T-helper 22 cell (primary cell): ENCODE results near the gene GRN.
"Not testable (repeated sequence)": the region's sequence is repeated elsewhere in the genome, so short reads cannot be mapped to it uniquely, and the experiment has no call there.

Experiments used
- DNase-seq: peaks from one replicate; pipeline ENCODE4 v3.0.0-alpha.2; 2020; ENCODE audit warnings: low read depth

The GRN gene

DNA sequence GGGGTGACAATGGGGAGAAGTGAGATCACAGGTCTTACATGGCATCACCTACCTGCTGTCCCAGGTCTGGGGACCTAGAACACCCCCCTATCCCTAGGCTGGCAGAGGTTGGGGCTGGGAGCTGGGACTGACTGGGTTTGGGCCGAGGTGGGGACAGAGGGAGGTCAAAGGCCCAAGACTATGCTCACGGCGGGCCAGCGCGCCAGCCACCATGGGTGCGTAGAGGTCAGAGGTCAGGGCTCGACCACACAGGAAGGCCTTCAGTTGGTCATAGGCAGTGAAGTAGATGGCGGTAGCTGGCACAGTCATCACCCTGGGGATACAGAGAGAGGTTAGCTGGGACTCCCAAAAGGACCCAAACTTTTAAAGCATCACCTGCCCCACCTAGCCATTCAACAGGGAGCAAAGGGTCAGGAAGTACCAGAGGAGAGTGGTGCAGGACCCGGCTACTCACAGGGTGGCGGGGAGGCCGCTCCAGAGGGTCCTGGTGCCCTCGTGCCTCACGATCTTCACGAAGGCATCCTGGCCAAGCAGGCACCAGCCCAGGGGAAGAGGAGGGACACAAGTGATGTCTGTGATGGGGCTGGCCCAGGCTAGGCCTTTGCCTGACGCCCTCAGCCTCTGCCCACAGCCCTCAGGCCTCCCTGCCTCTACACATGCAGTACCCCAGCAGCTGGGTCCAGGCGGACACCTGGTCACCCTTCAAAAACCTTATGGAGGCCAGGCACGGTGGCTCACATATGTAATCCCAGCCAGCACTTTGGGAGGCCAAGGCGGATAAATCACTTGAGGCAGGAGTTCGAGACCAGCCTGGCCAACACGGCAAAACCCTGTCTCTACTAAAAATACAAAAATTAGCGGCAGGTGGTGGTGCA, 23.6 kb upstream of the GRN start:
- DNase-seq: no peak

DNA sequence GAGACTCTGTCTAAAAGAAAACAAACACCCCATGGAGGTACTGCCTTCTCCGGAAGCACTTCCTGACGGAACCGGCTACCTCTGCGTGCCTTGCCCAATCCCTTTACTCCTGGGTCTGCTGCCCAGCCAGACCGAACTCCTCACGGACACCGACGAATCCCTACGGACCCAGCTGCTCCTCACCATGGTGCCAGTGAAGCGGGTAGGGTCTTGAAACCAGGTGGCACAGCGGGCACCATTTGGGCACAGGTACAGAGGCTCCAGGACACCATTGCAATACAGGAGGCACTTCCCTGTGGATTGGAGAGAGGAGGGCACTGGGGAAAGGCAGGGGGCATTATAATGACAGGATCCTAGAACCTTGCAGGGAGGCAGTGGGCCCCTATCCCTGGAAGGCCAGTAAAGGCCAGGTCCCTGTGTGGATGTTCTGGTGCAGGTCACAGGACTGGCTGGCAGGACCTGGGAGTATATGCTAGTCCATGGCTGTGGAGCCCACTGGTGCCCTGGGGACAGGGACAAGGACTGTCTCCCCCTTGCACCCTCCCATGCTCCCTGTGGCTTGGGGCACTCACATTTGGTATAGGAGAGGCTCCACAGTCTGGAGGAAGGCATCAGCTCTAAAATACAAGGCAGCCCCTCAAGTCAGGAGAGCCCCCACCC, 22.7 kb upstream of the GRN start:
- no peak for DNase-seq

DNA sequence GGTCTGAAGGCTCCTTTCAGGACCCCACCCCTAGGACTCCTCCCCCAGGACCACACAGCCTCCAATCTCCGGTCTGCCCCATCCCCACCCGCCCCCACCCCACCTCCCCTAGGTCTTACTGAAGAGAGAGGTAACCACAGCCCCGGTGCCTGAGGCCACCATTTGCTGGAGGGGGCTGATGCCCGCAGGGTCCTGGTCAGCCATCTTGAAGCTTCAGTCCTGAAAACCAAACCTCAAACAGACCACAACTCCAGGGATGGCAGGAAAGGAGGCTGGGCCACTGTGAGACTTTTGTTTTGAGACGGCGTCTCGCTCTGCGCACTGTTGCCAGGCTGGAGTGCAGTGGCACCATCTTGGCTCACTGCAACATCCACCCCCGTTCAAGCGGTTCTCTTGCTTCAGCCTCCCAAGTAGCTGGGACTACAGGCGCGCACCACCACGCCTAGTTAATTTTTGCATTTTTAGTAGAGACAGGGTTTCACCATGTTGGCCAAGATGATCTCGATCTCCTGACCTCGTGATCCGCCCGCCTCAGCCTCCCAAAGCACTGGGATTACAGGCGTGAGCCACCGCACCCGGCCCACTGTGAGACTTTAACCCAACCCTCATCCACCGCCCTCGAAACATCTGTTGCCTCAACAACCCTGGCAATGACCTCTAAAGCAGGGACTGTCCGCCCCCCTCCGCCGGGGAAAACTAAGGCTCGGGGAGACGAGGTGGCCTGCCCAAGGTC, 21.6 kb upstream of the GRN start:
- DNase-seq: no peak

DNA sequence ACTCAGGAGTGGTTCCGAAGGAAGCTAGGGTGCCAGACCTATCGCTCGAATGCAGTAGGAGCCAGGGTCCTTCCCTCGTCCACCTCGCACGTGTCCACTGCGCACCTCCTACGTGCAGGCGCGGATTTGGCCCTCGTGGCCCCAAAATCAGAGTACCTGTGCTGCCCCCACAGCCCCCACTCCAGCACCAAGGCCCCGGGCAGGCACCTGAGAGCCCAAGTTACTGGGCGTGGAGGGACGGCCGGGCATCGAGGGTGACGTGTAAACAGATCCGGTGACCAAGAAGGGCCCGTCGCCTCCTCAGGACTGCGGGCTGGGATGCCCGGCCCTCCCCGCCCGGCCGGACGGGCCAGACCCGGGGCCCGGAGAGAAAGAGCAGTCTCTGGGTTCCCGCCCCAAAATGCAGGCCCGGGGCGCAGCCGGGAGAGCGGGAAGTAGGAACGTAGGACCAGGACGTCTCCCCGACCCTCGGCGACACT, 21.0 kb upstream of the GRN start:
- no peak for DNase-seq

DNA sequence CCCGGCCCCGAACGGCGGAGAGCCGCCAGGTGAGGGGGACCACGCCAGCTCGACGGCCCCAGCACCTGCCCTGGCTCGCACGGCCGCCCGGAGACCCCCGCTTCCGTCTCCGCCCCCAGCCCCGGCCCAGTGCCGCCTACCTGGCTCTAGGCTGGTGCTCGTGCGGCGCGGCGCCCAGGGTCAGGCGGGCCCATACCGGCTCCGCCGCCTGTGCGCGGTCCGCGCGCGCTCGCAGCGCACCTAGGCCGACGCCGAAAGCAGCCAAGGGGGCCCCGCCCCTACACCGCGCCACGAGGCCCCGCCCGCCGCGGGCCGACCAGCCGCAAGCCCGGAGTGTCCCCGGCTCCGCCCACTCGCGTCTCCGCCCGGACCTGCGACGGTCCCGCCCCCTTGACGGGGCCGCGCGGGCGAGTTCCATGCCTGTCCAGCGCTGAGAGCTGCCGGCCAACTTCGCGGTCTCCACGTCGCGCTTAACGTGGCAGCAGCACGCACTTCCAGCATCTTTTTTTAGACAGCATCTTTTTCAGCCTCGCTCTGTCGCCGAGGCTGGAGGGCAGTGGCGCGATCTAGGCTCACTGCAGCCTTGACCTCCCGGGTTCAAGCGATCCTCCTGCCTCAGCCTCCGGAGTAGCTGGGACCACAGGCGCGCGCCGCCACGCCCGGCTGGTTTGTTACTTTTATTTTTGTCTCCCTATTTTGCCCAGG, 20.4 kb upstream of the GRN start, which contains the start of gene SLC25A39:
Gene SLC25A39 (minus strand): TSS at position 253 of the 705 bp plus-strand sequence. CDS start 1,261 bp downstream, outside the sequence.
- peak; percentile 86 for DNase-seq

DNA sequence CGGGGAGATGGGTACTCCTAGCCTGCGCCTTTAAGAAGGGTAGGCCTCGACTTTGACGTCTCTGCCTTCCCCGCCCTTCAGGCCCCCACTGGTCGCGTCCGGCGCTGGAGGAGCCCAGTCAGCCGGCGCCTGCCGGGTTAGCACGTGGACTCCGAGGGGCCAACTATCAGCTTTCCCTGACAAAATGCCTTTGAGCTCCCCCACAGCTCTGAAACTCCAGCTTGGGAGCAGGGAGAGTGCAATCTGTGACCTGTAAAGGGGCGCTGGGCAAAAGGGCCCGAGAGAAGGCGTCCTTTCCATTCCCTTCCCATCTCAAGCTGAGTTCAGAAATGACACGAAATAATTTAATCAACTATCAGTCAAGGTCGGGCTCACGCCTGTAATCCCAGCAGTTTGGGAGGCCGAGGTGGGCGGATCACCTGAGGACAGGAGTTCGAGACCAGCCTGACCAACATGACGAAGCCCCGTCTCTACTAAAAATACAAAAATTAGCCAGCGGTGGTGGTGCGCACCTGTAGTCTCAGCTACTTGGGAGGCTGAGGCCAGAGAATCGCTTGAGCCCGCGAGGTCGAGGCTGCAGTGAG, 18.1 kb upstream of the GRN start:
- DNase-seq: peak; percentile 93

DNA sequence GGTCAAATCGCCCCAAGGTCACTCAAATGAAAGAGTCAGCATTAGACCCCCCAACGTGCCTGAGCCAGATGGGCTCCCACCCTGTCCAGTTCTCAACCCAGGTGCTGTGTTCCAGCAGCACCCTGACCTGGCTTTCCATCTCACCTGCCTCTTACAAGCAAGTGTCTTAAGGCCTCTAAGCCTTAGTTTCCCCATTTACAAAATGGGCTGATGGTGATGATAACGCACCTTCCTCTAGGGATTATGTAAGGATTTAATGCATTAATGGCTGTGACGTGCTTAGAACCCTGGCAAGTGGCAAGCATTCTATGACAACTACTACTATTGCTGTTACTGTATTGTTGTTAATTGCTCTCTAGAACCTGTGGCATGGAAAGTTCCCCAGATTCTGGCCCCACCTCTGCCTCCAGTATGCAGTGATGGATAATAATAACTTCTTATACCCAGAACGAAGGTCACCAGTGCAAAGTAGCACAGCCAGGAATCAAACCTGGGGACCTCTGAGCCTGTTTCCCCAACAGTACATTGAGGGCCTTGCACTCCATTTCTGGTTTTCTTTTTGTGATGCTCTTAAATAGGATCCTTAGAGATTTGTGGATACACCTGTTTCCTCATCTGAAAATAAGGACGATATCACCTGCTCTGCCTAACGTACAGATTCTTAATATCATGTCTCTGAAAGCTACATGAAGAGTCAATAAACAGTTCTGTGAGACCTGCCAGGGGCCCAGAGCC, 17.2 kb upstream of the GRN start:
- no peak for DNase-seq

DNA sequence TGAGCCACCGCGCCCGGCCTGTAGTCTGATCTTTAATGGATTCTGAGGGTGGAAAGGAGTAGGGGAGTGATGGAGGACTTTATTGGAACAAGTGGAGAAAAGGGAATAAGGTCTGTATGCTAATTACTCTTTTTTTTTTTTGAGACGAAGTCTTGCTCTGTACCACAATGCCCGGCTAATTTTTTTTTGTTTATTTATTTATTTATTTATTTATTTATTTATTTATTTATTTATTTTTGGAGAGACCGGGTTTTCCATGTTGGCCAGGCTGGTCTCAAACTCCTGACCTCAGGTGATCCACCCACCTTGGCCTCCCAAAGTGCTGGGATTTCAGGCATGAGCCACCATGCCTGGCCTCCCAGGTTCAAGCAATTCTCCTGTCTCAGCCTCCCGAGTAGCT, 15.6 kb upstream of the GRN start:
- DNase-seq: not testable (repeated sequence)

DNA sequence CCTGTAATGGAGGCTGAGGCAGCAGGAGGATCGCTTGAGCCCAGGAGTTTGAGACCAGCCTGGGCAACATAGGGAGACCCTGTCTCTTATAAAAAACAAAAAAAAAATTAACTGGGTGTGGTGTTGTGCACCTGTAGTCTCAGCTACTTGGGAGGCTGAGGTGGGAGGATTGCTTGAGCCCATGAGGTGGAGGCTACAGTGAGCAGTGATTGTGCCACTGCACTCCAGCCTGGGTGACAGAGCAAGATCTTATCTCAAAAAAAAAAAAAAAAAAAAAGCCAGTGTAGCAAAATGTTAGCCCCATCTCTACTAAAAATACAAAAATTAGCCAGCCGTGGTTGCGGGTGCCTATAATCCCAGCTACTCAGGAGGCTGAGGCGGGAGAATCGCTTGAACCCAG, 14.8 kb upstream of the GRN start:
- not testable (repeated sequence) for DNase-seq

DNA sequence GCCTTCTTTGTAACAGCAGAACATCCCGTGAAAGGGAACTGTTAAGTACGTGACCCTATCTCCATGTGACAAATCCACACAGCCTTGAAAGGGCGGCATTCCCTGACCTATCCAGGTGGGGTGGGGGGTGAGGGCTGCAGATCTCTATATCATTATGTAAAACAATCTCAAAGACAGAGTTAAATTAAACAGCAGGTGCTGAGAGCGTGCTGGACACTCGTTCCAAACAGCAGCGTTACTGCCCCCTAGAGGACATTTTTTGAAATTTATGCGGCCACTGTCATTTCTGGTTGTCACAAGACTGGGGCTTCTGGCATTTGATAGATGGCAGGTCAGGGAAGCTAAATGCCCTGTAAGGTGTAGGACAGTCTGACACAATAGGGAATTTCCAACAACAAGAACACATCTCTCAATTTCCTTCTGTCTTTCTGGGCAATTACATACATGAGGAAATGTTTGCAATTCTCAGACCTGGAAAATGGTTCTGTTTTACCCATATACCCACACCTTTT, 13.8 kb upstream of the GRN start:
- DNase-seq: peak; percentile 41

DNA sequence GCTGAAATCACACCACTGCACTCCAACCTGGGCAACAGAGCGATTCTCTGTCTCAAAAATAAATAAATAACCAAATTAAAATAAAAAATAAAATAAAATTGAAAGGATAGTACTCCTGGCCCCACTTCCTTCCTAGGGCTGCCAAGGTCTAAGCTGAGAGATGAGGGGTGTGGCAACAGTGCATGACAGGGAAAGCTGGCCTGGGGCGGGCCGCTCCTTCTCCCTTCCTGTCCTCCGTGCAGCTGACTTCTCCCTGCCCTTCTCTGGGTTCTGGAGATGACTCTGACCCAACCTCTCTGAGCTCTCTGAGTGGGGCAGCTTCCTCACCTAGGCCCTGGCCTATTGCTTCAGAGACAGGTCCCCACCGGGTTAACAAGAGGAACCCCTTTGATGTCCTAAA, 11.7 kb upstream of the GRN start:
- no peak for DNase-seq

DNA sequence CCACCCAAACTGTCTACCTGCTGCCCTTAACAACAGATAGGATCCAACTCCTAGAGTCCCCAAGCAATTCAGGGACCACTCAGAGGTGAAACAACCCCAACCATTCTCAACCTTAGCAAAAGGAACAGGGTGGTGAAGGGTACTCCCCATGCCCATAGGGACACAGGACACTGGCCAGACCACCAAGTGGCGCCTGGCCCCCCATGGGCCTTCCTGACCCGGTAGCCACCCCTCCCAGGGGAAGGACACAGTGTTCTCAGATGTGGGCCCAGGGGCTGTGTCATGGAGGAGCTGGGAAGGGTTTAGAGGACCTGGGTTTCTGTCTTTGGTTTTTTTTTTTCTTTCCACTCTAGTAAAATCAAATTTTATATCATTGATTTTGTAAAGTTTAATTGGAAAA, 10.8 kb upstream of the GRN start:
- DNase-seq: no peak

DNA sequence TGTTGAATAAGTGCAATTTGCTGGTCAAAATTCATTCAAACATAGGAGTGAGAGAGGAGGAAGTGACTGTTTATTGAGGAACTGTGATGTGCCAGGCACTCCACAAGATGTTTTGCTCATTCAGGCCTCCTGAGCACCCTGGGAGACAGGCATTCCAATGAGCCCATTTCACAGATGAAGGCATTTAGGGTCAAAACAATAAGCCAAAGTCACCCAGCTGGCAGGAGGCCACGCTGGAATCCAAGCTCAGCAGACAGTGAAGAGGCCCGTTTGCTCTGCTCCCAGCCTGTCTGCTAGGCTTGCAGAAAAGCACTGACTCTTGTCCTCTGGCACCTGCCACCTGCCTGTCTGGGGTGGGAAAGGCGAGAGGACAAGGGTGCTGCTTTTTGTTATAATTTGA, 10.4 kb upstream of the GRN start:
- DNase-seq: no peak

DNA sequence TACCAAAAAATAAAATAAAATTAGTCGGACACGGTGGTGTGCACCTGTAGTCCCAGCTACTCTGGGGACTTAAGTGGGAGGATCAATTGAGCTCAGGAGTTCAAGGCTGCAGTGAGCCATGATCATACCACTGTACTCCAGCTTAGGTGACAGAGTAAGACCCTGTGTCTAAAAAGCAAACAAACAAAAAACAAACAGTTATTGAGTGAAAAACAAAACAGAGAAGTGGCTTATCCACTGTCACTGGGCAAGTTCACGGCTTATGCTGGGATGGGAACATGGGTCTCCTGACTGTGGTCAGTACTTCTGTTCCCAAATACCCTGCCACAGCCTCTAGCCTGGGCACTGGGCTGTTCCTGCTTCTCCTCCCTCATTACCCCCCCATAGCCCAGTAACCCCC, 9.5 kb upstream of the GRN start:
- no peak for DNase-seq

DNA sequence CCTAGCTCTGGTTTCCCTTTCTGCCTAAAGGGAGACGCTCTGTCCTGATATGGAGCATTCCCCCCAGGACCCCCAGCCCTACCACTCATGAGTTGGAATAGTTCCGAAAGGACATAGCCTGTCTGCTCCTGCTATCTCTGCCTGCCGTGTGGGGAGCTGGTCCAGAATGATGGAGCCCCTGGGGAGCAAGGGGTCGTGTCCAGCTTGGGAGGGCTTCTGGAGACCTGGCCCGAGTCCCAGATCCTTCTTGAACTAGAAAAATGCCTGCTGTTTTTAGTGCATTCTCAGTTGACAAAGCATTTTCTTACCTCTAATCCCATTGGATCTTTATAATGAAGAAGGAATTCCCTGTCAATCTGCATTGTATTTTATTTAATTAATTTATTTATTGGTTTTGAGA, 9.1 kb upstream of the GRN start:
- no peak for DNase-seq

DNA sequence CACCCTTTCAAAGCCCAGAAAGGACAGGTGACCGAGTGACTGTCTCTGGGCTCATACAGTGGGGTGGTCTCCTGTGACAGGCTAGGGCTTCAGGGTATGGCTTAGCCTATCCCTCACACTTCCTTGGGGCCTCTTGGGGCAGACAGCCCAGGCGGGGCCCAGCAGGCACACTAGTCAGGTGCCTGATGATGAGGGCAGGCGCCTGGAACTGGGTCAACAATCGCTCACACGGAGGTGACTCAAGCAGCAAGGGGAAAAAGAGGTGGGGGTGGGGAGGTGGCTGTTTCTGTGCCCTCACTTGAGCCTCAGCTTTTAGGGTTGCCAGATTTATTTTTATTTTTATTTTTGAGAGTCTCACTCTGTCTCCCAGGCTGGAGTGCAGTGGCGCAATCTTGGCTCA, 6.4 kb upstream of the GRN start:
- DNase-seq: no peak

DNA sequence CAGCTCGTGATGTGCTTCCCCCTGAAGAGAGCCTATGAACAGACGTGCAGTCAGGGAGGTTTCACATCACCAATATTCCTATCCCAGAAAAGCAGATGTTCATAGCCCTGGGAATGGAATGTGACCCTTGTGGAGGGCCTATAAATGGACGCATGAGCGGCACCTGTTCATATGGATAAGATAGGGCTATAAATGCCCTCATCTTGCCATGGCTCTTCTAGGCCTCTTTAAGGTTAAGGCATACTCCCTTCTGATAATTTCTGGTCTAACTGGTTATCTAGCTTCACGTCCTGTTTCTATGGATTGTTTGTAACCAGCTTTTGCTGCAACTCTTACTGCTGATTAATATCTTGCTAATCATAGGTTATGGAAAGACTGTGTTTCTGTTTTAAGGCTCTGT, 4.5 kb upstream of the GRN start:
- not testable (repeated sequence) for DNase-seq

DNA sequence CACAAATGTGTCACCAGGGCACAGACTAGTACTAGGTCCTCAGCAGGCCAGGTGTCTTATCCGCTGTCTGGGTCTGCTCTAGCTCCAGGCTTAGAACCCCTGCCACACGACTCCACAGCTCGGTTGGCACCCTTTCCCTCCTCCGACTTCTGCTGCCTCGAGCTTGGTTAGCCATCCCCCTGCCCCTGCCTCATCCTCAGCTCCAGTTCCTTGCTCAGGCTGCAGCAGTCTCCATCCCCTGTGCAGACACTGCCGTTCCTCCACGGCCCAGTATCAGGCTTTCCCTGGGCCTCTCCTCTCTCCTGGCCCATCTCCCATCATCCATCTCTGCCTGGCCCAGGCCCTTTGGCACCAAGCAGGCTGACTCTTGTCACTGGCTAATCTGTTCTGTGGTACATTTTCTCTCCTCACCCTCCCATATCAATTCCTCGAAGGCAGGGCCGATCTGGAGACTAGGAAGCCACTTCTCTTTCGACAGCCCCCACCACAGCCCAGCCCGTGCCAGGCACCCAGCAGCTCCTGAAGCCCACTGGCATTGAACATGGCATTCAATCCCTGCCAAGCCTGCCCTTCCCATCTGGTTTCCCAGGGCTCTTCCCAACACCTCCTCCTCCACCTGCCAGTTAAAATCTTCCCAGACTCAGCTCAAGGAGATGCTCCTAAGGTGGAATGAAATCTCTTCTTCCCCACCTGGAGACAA, 1.4 kb upstream of the GRN start:
- no peak for DNase-seq

DNA sequence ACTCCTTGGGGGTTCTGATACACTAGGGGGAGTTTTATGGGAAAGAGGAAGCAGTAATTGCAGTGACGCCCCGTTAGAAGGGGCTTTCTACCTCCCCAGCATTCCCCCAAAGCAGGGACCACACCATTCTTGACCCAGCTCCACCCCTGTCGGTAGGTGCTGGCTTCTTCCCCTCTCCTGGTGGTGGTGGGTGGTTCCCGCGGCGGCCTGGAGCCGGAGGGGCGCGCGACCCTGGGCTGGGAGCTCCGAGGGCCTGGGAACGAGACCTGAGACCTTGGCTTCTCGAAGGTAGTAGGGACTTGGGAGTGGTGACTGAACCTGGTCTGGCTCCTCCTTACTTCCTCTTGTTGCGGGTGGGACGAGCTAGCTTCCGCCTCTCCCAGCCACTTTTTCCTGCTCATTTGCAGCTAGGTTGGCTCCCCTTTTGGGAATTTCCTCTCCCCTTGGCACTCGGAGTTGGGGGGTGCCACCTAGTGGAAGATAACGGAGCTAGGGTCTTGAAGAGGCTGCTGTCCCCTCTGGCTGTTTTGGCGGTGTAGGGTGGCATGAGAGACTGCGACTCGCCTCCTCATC, 438 bp downstream of the GRN start:
- no peak for DNase-seq
